MM.1S (cell line): ENCODE data around the gene FOXP1.

Source experiments
- EZH2 ChIP-seq: fragments of 300-600 bp; sonication (generic); optimal IDR thresholded peaks from 2 replicates; pipeline ENCODE3; 2017; ENCODE audit warnings: low read depth, mild to moderate bottlenecking, antibody characterized with exemption, low read length, mixed read lengths
- EZH2phosphoT487 ChIP-seq: fragments of 300-600 bp; sonication (generic); IDR thresholded peaks from 2 replicates; pipeline ENCODE4 v1.6.1; 2018; ENCODE audit warnings: antibody characterized with exemption, low read length
- TF ChIP-seq, protein P1 (sequence below): fragments of 300-600 bp; sonication (generic); IDR thresholded peaks from 2 replicates; pipeline ENCODE4 v1.5.1; 2016; ENCODE audit warnings: antibody characterized with exemption, low read length, mixed read lengths

DNA sequence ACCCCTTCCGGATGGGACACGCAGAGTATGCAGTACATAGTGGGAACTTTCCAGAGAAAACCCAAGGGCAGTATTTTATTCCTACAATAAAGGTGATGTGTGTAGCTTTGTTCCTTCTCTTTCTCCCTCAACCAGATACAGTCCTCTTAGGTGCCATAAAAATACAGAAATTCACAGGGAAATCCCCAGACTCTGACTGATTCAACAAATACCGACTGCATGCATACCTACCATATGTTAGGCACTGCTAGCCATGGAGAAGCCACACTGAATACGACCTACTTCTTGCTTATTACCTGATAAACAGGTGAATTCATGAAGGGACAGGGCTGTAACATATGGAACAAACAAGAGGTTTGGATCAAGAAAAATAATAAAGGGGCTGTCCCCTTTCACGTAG, 228.5 kb downstream of the FOXP1 start:
- TF ChIP-seq EZH2 (no peak), EZH2phosphoT487 (no peak)
- TF ChIP-seq, protein P1, sequence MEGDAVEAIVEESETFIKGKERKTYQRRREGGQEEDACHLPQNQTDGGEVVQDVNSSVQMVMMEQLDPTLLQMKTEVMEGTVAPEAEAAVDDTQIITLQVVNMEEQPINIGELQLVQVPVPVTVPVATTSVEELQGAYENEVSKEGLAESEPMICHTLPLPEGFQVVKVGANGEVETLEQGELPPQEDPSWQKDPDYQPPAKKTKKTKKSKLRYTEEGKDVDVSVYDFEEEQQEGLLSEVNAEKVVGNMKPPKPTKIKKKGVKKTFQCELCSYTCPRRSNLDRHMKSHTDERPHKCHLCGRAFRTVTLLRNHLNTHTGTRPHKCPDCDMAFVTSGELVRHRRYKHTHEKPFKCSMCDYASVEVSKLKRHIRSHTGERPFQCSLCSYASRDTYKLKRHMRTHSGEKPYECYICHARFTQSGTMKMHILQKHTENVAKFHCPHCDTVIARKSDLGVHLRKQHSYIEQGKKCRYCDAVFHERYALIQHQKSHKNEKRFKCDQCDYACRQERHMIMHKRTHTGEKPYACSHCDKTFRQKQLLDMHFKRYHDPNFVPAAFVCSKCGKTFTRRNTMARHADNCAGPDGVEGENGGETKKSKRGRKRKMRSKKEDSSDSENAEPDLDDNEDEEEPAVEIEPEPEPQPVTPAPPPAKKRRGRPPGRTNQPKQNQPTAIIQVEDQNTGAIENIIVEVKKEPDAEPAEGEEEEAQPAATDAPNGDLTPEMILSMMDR, result no peak
